ENCODE measurements around the gene CFAP97D1.

The CFAP97D1 gene

DNA sequence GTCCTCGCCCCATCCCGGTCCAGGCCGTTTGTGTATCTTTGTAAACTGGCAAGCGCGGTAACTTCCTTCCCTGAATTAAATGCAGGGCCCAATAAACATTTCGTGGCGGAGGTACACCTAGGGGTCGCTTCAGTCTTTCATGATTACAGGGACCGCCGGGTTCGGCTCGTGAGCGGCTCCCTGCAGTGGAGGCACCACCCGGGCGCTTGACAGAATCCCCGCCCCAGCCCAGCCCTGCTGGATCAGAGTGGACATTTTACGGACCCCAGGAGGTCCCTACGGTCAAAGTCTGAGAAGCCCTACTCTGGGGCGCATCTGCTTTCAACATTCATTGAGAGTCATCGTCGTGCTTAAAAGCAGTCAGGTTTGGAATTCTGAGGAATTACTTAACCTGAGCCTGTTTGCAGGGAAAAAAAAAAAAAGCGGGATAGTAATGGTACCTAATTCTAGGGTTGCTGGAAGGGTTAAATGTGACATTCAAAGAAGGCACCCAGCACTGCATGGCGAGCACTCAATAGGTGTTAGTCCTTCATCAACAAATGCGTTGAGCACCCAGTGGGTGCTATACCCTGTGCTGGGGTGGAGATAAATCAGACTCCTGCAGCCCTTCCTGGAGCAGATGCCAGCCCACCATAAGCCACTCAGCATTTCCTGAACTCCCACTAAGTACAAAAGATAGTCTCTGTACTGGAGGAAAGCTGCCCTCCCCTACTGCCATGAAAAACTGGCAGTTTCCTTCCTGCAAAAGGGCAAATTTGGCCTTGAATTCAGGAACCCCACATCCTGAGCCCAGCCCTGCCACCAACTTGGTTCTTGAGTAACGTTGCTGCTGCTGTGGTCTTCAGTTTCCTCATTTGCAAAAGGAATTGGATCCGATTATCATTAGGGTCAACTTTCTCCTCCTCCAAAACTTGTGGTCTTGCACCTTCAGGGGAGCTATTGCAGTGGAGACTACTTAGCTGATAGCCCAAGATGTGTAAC is 800 bp upstream of the CFAP97D1 start (continued):
- TF ChIP-seq, protein P1, sequence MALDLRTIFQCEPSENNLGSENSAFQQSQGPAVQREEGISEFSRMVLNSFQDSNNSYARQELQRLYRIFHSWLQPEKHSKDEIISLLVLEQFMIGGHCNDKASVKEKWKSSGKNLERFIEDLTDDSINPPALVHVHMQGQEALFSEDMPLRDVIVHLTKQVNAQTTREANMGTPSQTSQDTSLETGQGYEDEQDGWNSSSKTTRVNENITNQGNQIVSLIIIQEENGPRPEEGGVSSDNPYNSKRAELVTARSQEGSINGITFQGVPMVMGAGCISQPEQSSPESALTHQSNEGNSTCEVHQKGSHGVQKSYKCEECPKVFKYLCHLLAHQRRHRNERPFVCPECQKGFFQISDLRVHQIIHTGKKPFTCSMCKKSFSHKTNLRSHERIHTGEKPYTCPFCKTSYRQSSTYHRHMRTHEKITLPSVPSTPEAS (tag by site-specific recombination; IDR thresholded peaks at IDR 0.05) = no peak
- no peak for TF ChIP-seq ZNF610 (tag by site-specific recombination; IDR thresholded peaks at IDR 0.05; ENCODE audit: borderline replicate concordance)
- no peak for TF ChIP-seq ZNF585B (tag by site-specific recombination; IDR thresholded peaks at IDR 0.05)
- no peak for TF ChIP-seq ZNF174 (tag by site-specific recombination; IDR thresholded peaks at IDR 0.05)
- no peak for TF ChIP-seq ZNF843 (tag by site-specific recombination; IDR thresholded peaks at IDR 0.05)
- TF ChIP-seq GFI1B (tag by site-specific recombination; IDR thresholded peaks at IDR 0.05) = no peak
- TF ChIP-seq ZIC2 (tag by site-specific recombination; IDR thresholded peaks at IDR 0.05) = peak; percentile 64
- TF ChIP-seq, protein P2, sequence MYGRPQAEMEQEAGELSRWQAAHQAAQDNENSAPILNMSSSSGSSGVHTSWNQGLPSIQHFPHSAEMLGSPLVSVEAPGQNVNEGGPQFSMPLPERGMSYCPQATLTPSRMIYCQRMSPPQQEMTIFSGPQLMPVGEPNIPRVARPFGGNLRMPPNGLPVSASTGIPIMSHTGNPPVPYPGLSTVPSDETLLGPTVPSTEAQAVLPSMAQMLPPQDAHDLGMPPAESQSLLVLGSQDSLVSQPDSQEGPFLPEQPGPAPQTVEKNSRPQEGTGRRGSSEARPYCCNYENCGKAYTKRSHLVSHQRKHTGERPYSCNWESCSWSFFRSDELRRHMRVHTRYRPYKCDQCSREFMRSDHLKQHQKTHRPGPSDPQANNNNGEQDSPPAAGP (tag by site-specific recombination; IDR thresholded peaks at IDR 0.05) = 0 out of 2 replicates have a peak, but pooled peaks have one; percentile 14
- TF ChIP-seq, protein P3, sequence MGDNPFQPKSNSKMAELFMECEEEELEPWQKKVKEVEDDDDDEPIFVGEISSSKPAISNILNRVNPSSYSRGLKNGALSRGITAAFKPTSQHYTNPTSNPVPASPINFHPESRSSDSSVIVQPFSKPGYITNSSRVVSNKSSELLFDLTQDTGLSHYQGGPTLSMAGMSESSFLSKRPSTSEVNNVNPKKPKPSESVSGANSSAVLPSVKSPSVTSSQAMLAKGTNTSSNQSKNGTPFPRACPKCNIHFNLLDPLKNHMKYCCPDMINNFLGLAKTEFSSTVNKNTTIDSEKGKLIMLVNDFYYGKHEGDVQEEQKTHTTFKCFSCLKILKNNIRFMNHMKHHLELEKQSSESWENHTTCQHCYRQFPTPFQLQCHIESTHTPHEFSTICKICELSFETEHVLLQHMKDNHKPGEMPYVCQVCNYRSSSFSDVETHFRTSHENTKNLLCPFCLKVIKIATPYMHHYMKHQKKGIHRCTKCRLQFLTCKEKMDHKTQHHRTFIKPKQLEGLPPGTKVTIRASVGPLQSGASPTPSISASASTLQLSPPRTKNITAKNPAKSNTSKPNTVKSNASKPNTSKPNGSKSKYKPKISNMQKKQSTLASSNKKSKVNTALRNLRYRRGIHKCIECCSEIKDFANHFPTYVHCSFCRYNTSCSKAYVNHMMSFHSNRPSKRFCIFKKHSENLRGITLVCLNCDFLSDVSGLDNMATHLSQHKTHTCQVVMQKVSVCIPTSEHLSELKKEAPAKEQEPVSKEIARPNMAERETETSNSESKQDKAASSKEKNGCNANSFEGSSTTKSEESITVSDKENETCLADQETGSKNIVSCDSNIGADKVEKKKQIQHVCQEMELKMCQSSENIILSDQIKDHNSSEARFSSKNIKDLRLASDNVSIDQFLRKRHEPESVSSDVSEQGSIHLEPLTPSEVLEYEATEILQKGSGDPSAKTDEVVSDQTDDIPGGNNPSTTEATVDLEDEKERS (tag by site-specific recombination; IDR thresholded peaks at IDR 0.05) = no peak
- no peak for TF ChIP-seq ZNF596 (tag by site-specific recombination; IDR thresholded peaks at IDR 0.05)
- no peak for TF ChIP-seq ZNF223 (tag by site-specific recombination; IDR thresholded peaks at IDR 0.05)
- no peak for TF ChIP-seq ZNF530 (tag by site-specific recombination; IDR thresholded peaks at IDR 0.05; ENCODE audit: low read depth)
- TF ChIP-seq, protein P4, sequence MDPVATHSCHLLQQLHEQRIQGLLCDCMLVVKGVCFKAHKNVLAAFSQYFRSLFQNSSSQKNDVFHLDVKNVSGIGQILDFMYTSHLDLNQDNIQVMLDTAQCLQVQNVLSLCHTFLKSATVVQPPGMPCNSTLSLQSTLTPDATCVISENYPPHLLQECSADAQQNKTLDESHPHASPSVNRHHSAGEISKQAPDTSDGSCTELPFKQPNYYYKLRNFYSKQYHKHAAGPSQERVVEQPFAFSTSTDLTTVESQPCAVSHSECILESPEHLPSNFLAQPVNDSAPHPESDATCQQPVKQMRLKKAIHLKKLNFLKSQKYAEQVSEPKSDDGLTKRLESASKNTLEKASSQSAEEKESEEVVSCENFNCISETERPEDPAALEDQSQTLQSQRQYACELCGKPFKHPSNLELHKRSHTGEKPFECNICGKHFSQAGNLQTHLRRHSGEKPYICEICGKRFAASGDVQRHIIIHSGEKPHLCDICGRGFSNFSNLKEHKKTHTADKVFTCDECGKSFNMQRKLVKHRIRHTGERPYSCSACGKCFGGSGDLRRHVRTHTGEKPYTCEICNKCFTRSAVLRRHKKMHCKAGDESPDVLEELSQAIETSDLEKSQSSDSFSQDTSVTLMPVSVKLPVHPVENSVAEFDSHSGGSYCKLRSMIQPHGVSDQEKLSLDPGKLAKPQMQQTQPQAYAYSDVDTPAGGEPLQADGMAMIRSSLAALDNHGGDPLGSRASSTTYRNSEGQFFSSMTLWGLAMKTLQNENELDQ (tag by site-specific recombination; IDR thresholded peaks at IDR 0.05; ENCODE audit: low read depth) = no peak
- no peak for TF ChIP-seq ZNF529 (tag by site-specific recombination; IDR thresholded peaks at IDR 0.05; ENCODE audit: insufficient replicate concordance)
- TF ChIP-seq KLF10 (tag by site-specific recombination; IDR thresholded peaks at IDR 0.05) = 0 out of 2 replicates have a peak, but pooled peaks have one; percentile 19
- no peak for TF ChIP-seq SETDB1 (IDR thresholded peaks at IDR 0.05; ENCODE audit: insufficient read length, low read length)
- TF ChIP-seq, protein P5, sequence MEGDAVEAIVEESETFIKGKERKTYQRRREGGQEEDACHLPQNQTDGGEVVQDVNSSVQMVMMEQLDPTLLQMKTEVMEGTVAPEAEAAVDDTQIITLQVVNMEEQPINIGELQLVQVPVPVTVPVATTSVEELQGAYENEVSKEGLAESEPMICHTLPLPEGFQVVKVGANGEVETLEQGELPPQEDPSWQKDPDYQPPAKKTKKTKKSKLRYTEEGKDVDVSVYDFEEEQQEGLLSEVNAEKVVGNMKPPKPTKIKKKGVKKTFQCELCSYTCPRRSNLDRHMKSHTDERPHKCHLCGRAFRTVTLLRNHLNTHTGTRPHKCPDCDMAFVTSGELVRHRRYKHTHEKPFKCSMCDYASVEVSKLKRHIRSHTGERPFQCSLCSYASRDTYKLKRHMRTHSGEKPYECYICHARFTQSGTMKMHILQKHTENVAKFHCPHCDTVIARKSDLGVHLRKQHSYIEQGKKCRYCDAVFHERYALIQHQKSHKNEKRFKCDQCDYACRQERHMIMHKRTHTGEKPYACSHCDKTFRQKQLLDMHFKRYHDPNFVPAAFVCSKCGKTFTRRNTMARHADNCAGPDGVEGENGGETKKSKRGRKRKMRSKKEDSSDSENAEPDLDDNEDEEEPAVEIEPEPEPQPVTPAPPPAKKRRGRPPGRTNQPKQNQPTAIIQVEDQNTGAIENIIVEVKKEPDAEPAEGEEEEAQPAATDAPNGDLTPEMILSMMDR (tag by site-specific recombination; IDR thresholded peaks at IDR 0.05) = peak; percentile 59; the same call in 1 of the 2 replicates
- no peak for TF ChIP-seq HOXD13 (CRISPR knock-in tag; IDR thresholded peaks at IDR 0.05; ENCODE audit: borderline replicate concordance)
- TF ChIP-seq KLF16 (tag by site-specific recombination; IDR thresholded peaks at IDR 0.05) = no peak
- TF ChIP-seq, protein P6, sequence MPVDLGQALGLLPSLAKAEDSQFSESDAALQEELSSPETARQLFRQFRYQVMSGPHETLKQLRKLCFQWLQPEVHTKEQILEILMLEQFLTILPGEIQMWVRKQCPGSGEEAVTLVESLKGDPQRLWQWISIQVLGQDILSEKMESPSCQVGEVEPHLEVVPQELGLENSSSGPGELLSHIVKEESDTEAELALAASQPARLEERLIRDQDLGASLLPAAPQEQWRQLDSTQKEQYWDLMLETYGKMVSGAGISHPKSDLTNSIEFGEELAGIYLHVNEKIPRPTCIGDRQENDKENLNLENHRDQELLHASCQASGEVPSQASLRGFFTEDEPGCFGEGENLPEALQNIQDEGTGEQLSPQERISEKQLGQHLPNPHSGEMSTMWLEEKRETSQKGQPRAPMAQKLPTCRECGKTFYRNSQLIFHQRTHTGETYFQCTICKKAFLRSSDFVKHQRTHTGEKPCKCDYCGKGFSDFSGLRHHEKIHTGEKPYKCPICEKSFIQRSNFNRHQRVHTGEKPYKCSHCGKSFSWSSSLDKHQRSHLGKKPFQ (tag by site-specific recombination; IDR thresholded peaks at IDR 0.05) = no peak
- no peak for TF ChIP-seq ZNF169 (tag by site-specific recombination; IDR thresholded peaks at IDR 0.05)
- TF ChIP-seq, protein P7, sequence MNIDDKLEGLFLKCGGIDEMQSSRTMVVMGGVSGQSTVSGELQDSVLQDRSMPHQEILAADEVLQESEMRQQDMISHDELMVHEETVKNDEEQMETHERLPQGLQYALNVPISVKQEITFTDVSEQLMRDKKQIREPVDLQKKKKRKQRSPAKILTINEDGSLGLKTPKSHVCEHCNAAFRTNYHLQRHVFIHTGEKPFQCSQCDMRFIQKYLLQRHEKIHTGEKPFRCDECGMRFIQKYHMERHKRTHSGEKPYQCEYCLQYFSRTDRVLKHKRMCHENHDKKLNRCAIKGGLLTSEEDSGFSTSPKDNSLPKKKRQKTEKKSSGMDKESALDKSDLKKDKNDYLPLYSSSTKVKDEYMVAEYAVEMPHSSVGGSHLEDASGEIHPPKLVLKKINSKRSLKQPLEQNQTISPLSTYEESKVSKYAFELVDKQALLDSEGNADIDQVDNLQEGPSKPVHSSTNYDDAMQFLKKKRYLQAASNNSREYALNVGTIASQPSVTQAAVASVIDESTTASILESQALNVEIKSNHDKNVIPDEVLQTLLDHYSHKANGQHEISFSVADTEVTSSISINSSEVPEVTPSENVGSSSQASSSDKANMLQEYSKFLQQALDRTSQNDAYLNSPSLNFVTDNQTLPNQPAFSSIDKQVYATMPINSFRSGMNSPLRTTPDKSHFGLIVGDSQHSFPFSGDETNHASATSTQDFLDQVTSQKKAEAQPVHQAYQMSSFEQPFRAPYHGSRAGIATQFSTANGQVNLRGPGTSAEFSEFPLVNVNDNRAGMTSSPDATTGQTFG (tag by site-specific recombination; IDR thresholded peaks at IDR 0.05; ENCODE audit: borderline replicate concordance) = no peak
- TF ChIP-seq ZNF211 (tag by site-specific recombination; IDR thresholded peaks at IDR 0.05; ENCODE audit: low read depth) = no peak
- no peak for TF ChIP-seq ZNF350 (tag by site-specific recombination; IDR thresholded peaks at IDR 0.05)

Measured in HEK293 (cell line).